ENCODE measurements around the gene RBMS1. TPM values are rescaled to one million over a fixed set of nuclear protein-coding genes. Genes with fewer than 3 reads are reported as not detected.
A peak's percentile ranks its signal among the peaks of the same experiment; 100 is the strongest.

RBMS1 gene
- total RNA-seq, 1 experiment from 2014 or later, result 77.5 TPM

- no peak for TF ChIP-seq CTCF (conservative IDR thresholded peaks at IDR 0.05)
- WGBS (ENCODE audit: extremely low coverage, insufficient read length, low lambda C conversion rate), result no CpG with 5 or more reads among the region's 21 CpGs
- 0 out of 5 replicates have a peak overlapping the region, but pooled peaks of 1 of the 2 experiments have one; percentile 80 for H3K4me3 Mint-ChIP-seq
- peak overlapping the region; percentile 34 for H3K18ac ChIP-seq (ENCODE audit: insufficient read length, low read depth, low read length)
- H3K27me3 ChIP-seq (ENCODE audit: insufficient read depth, low read length), result no peaks in the 10 kb centered on the region; the same call in 1 of the 2 replicates
- no peak overlapping the region for H2AFZ ChIP-seq (ENCODE audit: low read length)
- no peaks in the 10 kb centered on the region for H3K79me2 ChIP-seq (ENCODE audit: insufficient read depth, low read length)
- no peaks in the 10 kb centered on the region for H3K9me3 Mint-ChIP-seq
- no peak overlapping the region for H4K5ac ChIP-seq (ENCODE audit: insufficient read length, low read depth, low read length)
- H3K4ac ChIP-seq (ENCODE audit: low read depth, low read length), result no peak overlapping the region
- peak overlapping the region; percentile 13 for H3K27ac ChIP-seq (ENCODE audit: insufficient read length, low read depth, low read length)
- H3K27ac Mint-ChIP-seq, result peak overlapping the region; percentile 14 to 55 (median 40); a peak in 5 of 7 replicates
- peaks cover 2 to 36% (median 28%) of the 10 kb centered on the region in 3 experiments for H3K36me3 Mint-ChIP-seq (ENCODE audit: insufficient read depth in 1 of 3, low read depth in 3 of 3)
- no peak overlapping the region for H2BK20ac ChIP-seq (ENCODE audit: low read depth, low read length, poor library complexity, severe bottlenecking)
- peak overlapping the region; percentile 8 for H3K9ac ChIP-seq (ENCODE audit: extremely low read depth, insufficient read length, low read length)
- H2BK12ac ChIP-seq (ENCODE audit: insufficient read length, low read depth, low read length), result no peak overlapping the region
- H2BK5ac ChIP-seq (ENCODE audit: insufficient read length, low read length), result no peak overlapping the region
- H2AK5ac ChIP-seq (ENCODE audit: insufficient read length, low read length), result no peak overlapping the region
- peak overlapping the region; percentile 17 for H2BK120ac ChIP-seq (ENCODE audit: low read depth, low read length, poor library complexity, severe bottlenecking)
- H3K9me3 ChIP-seq (ENCODE audit: control insufficient read depth, low read depth, low read length), result no peaks in the 10 kb centered on the region
- no peaks in the 10 kb centered on the region for H3K79me1 ChIP-seq (ENCODE audit: insufficient read depth, low read depth, low read length, poor library complexity, severe bottlenecking)
- peaks cover 19% of the 10 kb centered on the region for H3K27me3 Mint-ChIP-seq (ENCODE audit: low read depth)
- no peak overlapping the region for H3K4me2 ChIP-seq (ENCODE audit: insufficient read depth, insufficient read length, low read length)
- H4K91ac ChIP-seq (ENCODE audit: insufficient read length, low read depth, low read length), result peak overlapping the region; percentile 51
- peaks cover 8% of the 10 kb centered on the region; the same call in 1 of the 2 replicates for H3K4me1 ChIP-seq (ENCODE audit: insufficient read depth, low read length)
- no peak overlapping the region for H4K8ac ChIP-seq (replicated peaks; ENCODE audit: insufficient read length, low read depth, low read length)
- no peak overlapping the region for H3T11ph ChIP-seq (ENCODE audit: low read length)
- no peaks in the 10 kb centered on the region for H4K20me1 ChIP-seq (ENCODE audit: control insufficient read depth, insufficient read depth, insufficient read length)
- no peak overlapping the region for H3K23ac ChIP-seq (ENCODE audit: insufficient read length, low read depth, low read length)
- H3K23me2 ChIP-seq (ENCODE audit: insufficient read length, low read depth, low read length, poor library complexity, severe bottlenecking), result peaks cover 5% of the 10 kb centered on the region
- H3K4me1 Mint-ChIP-seq, result peaks cover 28 to 35% of the 10 kb centered on the region in 2 experiments
- no peak overlapping the region for H2BK15ac ChIP-seq (ENCODE audit: low read depth, low read length)
- H3K14ac ChIP-seq (ENCODE audit: insufficient read depth, low read length), result peak overlapping the region; percentile 41
- DNase-seq, result peak; percentile 32
- no peak overlapping the region for H3K56ac ChIP-seq (ENCODE audit: insufficient read length, low read depth, low read length)
Measured at GRCh38 chr2:160271171-160272086, 222.2 kb downstream of the RBMS1 start.

Data from H9 (cell line).